IMR-90 (cell line): Measurements from ENCODE around the gene MKNK2. TPM values are rescaled to one million over a fixed set of nuclear protein-coding genes. Genes with fewer than 3 reads are reported as not detected.

Experiments
- ATAC-seq: fragments of 200-7000 bp; cut with Tn5 transposase; 2 replicates; pipeline ENCODE4 v1.9.1; 2020; ENCODE audit warnings: low read depth, mild to moderate bottlenecking, moderate library complexity
- BruUV-seq: library from RNA; stranded (reverse); fragments of 400-500 nt; replicated peaks from 2 replicates; lab custom pipeline; 2021; lab: Mats Ljungman, UMichigan
- CTCF ChIA-PET: fragments of 300-600 bp; formaldehyde crosslinking; extraction: SDS; loops from one replicate; lab custom pipeline; 2021; ENCODE audit warnings: antibody characterized with exemption; lab: Yijun Ruan, JAX
- POLR2A ChIA-PET: fragments of 300-600 bp; sonication (Branson Sonifier 250); formaldehyde crosslinking; loops from one replicate; lab custom pipeline; 2022; ENCODE audit warnings: antibody characterized with exemption; ENCODE audit not compliant: unreplicated experiment; lab: Charles Lee
- DNase-seq: peaks from one replicate; pipeline ENCODE4 v3.0.0; 2013
- H2AFZ ChIP-seq: replicated peaks from 2 replicates; pipeline ENCODE3; 2013; ENCODE audit warnings: low read length, mild to moderate bottlenecking; ENCODE audit not compliant: poor library complexity
- H2AK5ac ChIP-seq: 2 replicates; pipeline ENCODE4 v1.6.1; 2013; ENCODE audit warnings: low read depth, low read length, inconsistent platforms
- H2AK9ac ChIP-seq: replicated peaks from 2 replicates; pipeline ENCODE3; 2013; ENCODE audit warnings: mild to moderate bottlenecking, low read depth, low read length, moderate library complexity; ENCODE audit not compliant: poor library complexity
- H2BK120ac ChIP-seq: 2 replicates; pipeline ENCODE4 v1.6.1; 2013; ENCODE audit warnings: low read depth, low read length, inconsistent platforms
- H2BK15ac ChIP-seq: 3 replicates; pipeline ENCODE4 v1.6.1; 2013; ENCODE audit warnings: low read depth, low read length, inconsistent platforms
- H2BK20ac ChIP-seq: 2 replicates; pipeline ENCODE4 v1.6.1; 2013; ENCODE audit warnings: low read depth, mild to moderate bottlenecking, inconsistent platforms, low read length, moderate library complexity
- H2BK5ac ChIP-seq: 2 replicates; pipeline ENCODE4 v1.6.1; 2013; ENCODE audit warnings: mild to moderate bottlenecking, low read depth, low read length, inconsistent platforms; ENCODE audit not compliant: poor library complexity, severe bottlenecking
- H3K14ac ChIP-seq: replicated peaks from 2 replicates; pipeline ENCODE4 v1.6.1; 2013; ENCODE audit warnings: low read depth, low read length, inconsistent platforms
- H3K18ac ChIP-seq: 2 replicates; pipeline ENCODE4 v1.6.1; 2013; ENCODE audit warnings: low read depth, low read length, control low read depth
- H3K23ac ChIP-seq: 2 replicates; pipeline ENCODE4 v1.6.1; 2013; ENCODE audit warnings: low read depth, low read length, inconsistent platforms
- H3K27ac ChIP-seq: 2 replicates; pipeline ENCODE4 v1.5.1; 2013; ENCODE audit warnings: mild to moderate bottlenecking, control low read depth, low read length; ENCODE audit not compliant: insufficient read depth
- H3K27me3 ChIP-seq: 2 replicates; pipeline ENCODE4 v1.6.1; 2013; ENCODE audit warnings: low read length; ENCODE audit not compliant: control insufficient read depth, insufficient read depth
- H3K36me3 ChIP-seq: 2 replicates; pipeline ENCODE4 v1.6.1; 2013; ENCODE audit warnings: low read length, mixed read lengths; ENCODE audit not compliant: control insufficient read depth, insufficient read depth
- H3K4ac ChIP-seq: 2 replicates; pipeline ENCODE4 v1.6.1; 2013; ENCODE audit warnings: low read depth, low read length, inconsistent platforms
- H3K4me1 ChIP-seq: 2 replicates; pipeline ENCODE4 v1.6.1; 2013; ENCODE audit warnings: low read length, mixed read lengths; ENCODE audit not compliant: control insufficient read depth, insufficient read depth
- H3K4me2 ChIP-seq: 2 replicates; pipeline ENCODE4 v1.6.1; 2013; ENCODE audit warnings: low read depth, mild to moderate bottlenecking, control low read depth, low read length, moderate library complexity
- H3K4me3 ChIP-seq: 2 replicates; pipeline ENCODE4 v1.5.1; 2013; ENCODE audit warnings: low read depth, mild to moderate bottlenecking, control low read depth, low read length, moderate library complexity; ENCODE audit not compliant: insufficient read depth
- H3K56ac ChIP-seq: 2 replicates; pipeline ENCODE4 v1.6.1; 2013; ENCODE audit warnings: low read length, inconsistent platforms; ENCODE audit not compliant: insufficient read depth; ENCODE audit errors: extremely low read depth
- H3K79me1 ChIP-seq, 2 experiments: 2 replicates each; pipeline ENCODE4 v1.6.1; 2013; ENCODE audit warnings: low read length in 2 of 2, inconsistent platforms in 1 of 2, low read depth in 1 of 2
- H3K9ac ChIP-seq: 2 replicates; pipeline ENCODE4 v1.6.1; 2013; ENCODE audit warnings: low read depth, low read length, control low read depth
- H3K9me1 ChIP-seq: 2 replicates; pipeline ENCODE4 v1.6.1; 2013; ENCODE audit warnings: low read length, inconsistent platforms; ENCODE audit not compliant: insufficient read depth
- H3K9me3 ChIP-seq: 2 replicates; pipeline ENCODE4 v1.6.1; 2013; ENCODE audit warnings: low read length; ENCODE audit not compliant: control insufficient read depth, insufficient read depth
- H4K20me1 ChIP-seq: 2 replicates; pipeline ENCODE4 v1.6.1; 2013; ENCODE audit warnings: low read length, inconsistent platforms; ENCODE audit not compliant: insufficient read depth
- H4K5ac ChIP-seq: 2 replicates; pipeline ENCODE4 v1.6.1; 2013; ENCODE audit warnings: mild to moderate bottlenecking, low read depth, low read length, control low read depth
- H4K8ac ChIP-seq, 2 experiments: 2 replicates each; pipeline ENCODE4 v1.6.1; 2013; ENCODE audit warnings: low read depth in 2 of 2, low read length in 2 of 2, control low read depth in 1 of 2, inconsistent platforms in 1 of 2
- H4K91ac ChIP-seq: 2 replicates; pipeline ENCODE4 v1.6.1; 2013; ENCODE audit warnings: low read depth, low read length, inconsistent platforms; ENCODE audit not compliant: insufficient read depth
- CEBPB ChIP-seq: IDR thresholded peaks from 2 replicates; pipeline ENCODE4 v1.6.1; 2012; ENCODE audit warnings: low read depth, low read length, improper control_type of control experiment
- CHD1 ChIP-seq: IDR thresholded peaks from 2 replicates; pipeline ENCODE4 v1.6.1; 2012; ENCODE audit warnings: low read depth, low read length, improper control_type of control experiment
- FOS ChIP-seq: fragments of 150-350 bp; IDR thresholded peaks from 2 replicates; pipeline ENCODE4 v1.6.1; 2016; ENCODE audit warnings: low read depth, low read length
- MAFK ChIP-seq: IDR thresholded peaks from 2 replicates; pipeline ENCODE4 v1.6.1; 2012; ENCODE audit warnings: low read depth, low read length, improper control_type of control experiment
- MAZ ChIP-seq: IDR thresholded peaks from 2 replicates; pipeline ENCODE4 v1.6.1; 2012; ENCODE audit warnings: low read depth, mild to moderate bottlenecking, low read length, improper control_type of control experiment, moderate library complexity, borderline replicate concordance
- MXI1 ChIP-seq: IDR thresholded peaks from 2 replicates; pipeline ENCODE4 v1.6.1; 2012; ENCODE audit warnings: low read depth, mild to moderate bottlenecking, low read length, moderate library complexity, borderline replicate concordance
- NFE2L2 ChIP-seq: fragments of 150-350 bp; IDR thresholded peaks from 2 replicates; pipeline ENCODE4 v1.6.1; 2016; ENCODE audit warnings: low read depth, mild to moderate bottlenecking, low read length
- RCOR1 ChIP-seq: IDR thresholded peaks from 2 replicates; pipeline ENCODE4 v1.6.1; 2012; ENCODE audit warnings: mild to moderate bottlenecking, low read length, improper control_type of control experiment; ENCODE audit not compliant: insufficient replicate concordance
- SMC3 ChIP-seq: fragments of 150-350 bp; IDR thresholded peaks from 2 replicates; pipeline ENCODE4 v1.6.1; 2016; ENCODE audit warnings: low read depth, mild to moderate bottlenecking, antibody characterized with exemption, low read length, moderate library complexity
- WGBS, 2 experiments: methylation state at CpG; one replicate each; pipeline versions ENCODE4 v1.1.5 to v1.1.7; 2013; ENCODE audit warnings: missing lambda C conversion rate in 2 of 2; ENCODE audit not compliant: insufficient read length in 1 of 2; ENCODE audit errors: extremely low coverage in 2 of 2; 5-methylcytosine and 5-hydroxymethylcytosine counted together
- dilution Hi-C: fragments of 300-500 bp; cut with HindIII; formaldehyde crosslinking; loops from one replicate; pipeline ENCODE4 v1.14.3; 2018; ENCODE audit warnings: low sequenced_read_pairs; ENCODE audit not compliant: unreplicated experiment
- in situ Hi-C: fragments of 300-500 bp; cut with MboI; formaldehyde crosslinking; loops from 3 replicates; pipeline ENCODE4 v1.14.3; 2019; ENCODE audit warnings: low sequenced_read_pairs, inconsistent platforms, mixed read lengths
- intact Hi-C: fragments of 100-400 bp; cut with micrococcal nuclease; formaldehyde crosslinking; loops from 2 replicates; pipeline ENCODE4 v1.10.0; 2022
- polyA plus RNA-seq, 3 experiments: library from polyadenylated mRNA; depleted of rRNA; stranded (reverse); fragments of >200 nt; gene quantifications; 2 replicates each; pipeline ENCODE4 v1.2.3, GENCODE V29; 2012; ENCODE audit warnings: low replicate concordance in 1 of 3
- total RNA-seq: library from RNA; depleted of rRNA; stranded (reverse); fragments of >200 nt; gene quantifications from 2 replicates; pipeline ENCODE4 v1.2.3, GENCODE V29; 2012
- TF ChIP-seq, protein P1 (sequence below): fragments of 150-350 bp; IDR thresholded peaks from 2 replicates; pipeline ENCODE4 v1.6.1; 2016; ENCODE audit warnings: low read depth, mild to moderate bottlenecking, low read length, moderate library complexity, borderline replicate concordance

Gene MKNK2
- total and polyA plus RNA-seq, 2 of the 4 experiments (the other 2 are of a cell fraction) = 21.9 to 31.8 TPM

GRCh38 chr19:2099054-2099501, 48.0 kb upstream of the MKNK2 start:
- H3K23ac ChIP-seq = no peak overlapping the region
- H2BK5ac ChIP-seq = no peak overlapping the region
- POLR2A ChIA-PET = no interaction called here
- no peak overlapping the region for H3K18ac ChIP-seq
- no peak overlapping the region for H2AFZ ChIP-seq
- no peak for ATAC-seq
- intact Hi-C loops = no loop called here
- 81% methylated on average over 5 of the region's 16 CpGs; no CpG with 5 or more reads in 1 of the 2 experiments for WGBS, 2 experiments
- no TSS peak for BruUV-seq
- peaks cover 37% of the 10 kb centered on the region for H3K36me3 ChIP-seq
- H3K14ac ChIP-seq = no peak overlapping the region
- TF ChIP-seq MAFK (no peak), MAZ (no peak), RCOR1 (no peak), FOS (no peak), MXI1 (no peak), NFE2L2 (no peak), CEBPB (no peak), SMC3 (no peak), CHD1 (no peak)
- TF ChIP-seq, protein P1, sequence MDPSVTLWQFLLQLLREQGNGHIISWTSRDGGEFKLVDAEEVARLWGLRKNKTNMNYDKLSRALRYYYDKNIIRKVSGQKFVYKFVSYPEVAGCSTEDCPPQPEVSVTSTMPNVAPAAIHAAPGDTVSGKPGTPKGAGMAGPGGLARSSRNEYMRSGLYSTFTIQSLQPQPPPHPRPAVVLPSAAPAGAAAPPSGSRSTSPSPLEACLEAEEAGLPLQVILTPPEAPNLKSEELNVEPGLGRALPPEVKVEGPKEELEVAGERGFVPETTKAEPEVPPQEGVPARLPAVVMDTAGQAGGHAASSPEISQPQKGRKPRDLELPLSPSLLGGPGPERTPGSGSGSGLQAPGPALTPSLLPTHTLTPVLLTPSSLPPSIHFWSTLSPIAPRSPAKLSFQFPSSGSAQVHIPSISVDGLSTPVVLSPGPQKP = no peak
- H4K5ac ChIP-seq = no peak overlapping the region
- no peak overlapping the region for H4K8ac ChIP-seq
- peaks cover 18 to 42% of the 10 kb centered on the region in 2 experiments for H3K79me1 ChIP-seq
- H4K91ac ChIP-seq = no peak overlapping the region
- in situ Hi-C loops = no loop called here
- H3K4ac ChIP-seq = no peak overlapping the region
- H3K4me2 ChIP-seq = no peak overlapping the region
- no peak overlapping the region for H2BK15ac ChIP-seq
- H3K9ac ChIP-seq = no peak overlapping the region
- H2BK20ac ChIP-seq = no peak overlapping the region
- H3K27ac ChIP-seq = no peak overlapping the region
- dilution Hi-C loops = no loop called here
- H3K4me1 ChIP-seq = peaks cover 6% of the 10 kb centered on the region
- H3K9me3 ChIP-seq = no peaks in the 10 kb centered on the region
- no peak for DNase-seq
- H3K56ac ChIP-seq = no peak overlapping the region
- H3K4me3 ChIP-seq = no peak overlapping the region
- peaks cover 12% of the 10 kb centered on the region for H3K9me1 ChIP-seq
- H2AK5ac ChIP-seq = no peak overlapping the region
- H4K20me1 ChIP-seq = peaks cover 43% of the 10 kb centered on the region
- H2BK120ac ChIP-seq = no peak overlapping the region
- H2AK9ac ChIP-seq = peak overlapping the region; percentile 52
- H3K27me3 ChIP-seq = no peaks in the 10 kb centered on the region
- CTCF ChIA-PET = no interaction called here
